GM20000 (cell line): Measurements from ENCODE around the gene VASH2.
A peak's percentile ranks its signal among the peaks of the same experiment; 100 is the strongest.
"Not testable (repeated sequence)": the region's sequence is repeated elsewhere in the genome, so short reads cannot be mapped to it uniquely, and the experiment has no call there.

Experiments
- DNase-seq: peaks from one replicate; pipeline ENCODE4 v3.0.0; 2012; ENCODE audit warnings: low spot score
- TF ChIP-seq, protein P1 (sequence below): IDR thresholded peaks from 2 replicates; pipeline ENCODE4 v1.5.1; 2012; ENCODE audit warnings: mild to moderate bottlenecking, control low read depth; ENCODE audit errors: extremely low read depth, missing control alignments

The VASH2 gene

DNA sequence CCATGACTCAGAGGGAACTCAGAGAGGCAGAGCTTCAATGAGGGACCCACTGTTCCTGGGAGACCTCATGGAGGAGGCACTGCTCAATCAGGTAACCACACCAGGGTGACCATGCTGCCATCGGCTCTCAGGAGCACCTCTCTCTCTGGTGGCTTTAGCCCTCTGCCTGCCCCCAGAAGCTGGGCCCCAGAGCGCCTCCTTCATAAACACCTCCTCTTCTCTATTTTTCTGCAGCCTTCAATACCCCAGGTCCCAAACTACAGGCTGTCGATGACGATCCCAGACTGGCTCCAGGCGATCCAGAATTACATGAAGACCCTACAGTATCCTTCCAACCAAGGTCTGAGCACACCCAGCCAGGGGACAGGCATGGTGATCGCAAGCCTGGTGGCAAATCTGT lies 10.6 kb downstream of the VASH2 start:
- no peak for DNase-seq
- TF ChIP-seq, protein P1, sequence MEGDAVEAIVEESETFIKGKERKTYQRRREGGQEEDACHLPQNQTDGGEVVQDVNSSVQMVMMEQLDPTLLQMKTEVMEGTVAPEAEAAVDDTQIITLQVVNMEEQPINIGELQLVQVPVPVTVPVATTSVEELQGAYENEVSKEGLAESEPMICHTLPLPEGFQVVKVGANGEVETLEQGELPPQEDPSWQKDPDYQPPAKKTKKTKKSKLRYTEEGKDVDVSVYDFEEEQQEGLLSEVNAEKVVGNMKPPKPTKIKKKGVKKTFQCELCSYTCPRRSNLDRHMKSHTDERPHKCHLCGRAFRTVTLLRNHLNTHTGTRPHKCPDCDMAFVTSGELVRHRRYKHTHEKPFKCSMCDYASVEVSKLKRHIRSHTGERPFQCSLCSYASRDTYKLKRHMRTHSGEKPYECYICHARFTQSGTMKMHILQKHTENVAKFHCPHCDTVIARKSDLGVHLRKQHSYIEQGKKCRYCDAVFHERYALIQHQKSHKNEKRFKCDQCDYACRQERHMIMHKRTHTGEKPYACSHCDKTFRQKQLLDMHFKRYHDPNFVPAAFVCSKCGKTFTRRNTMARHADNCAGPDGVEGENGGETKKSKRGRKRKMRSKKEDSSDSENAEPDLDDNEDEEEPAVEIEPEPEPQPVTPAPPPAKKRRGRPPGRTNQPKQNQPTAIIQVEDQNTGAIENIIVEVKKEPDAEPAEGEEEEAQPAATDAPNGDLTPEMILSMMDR = no peak

- no peak for DNase-seq
- TF ChIP-seq, protein P1 = no peak
These were observed 12.2 kb downstream of the VASH2 start for GRCh38 chr1:212962509-212962908.

GRCh38 chr1:212964102-212964501 lies 13.8 kb downstream of the VASH2 start:
- TF ChIP-seq, protein P1 = no peak
- DNase-seq = no peak

DNA sequence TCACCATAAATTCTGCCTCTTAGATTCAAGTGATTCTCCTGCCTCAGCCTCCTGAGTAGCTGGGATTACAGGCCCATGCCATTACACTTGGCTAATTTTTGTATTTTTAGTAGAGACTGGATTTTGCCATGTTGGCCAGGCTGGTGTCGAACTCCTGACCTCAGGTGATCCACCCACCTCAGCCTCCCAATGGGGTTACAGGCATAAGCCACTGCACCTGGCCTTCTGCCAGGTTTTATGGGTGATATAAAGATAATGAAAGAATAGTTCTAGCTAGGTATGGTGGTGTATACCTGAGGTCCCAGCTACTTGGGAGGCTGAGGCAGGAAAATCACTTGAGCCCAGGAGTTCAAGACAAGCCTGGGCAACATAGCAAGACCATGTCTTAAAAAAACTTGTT lies 14.7 kb downstream of the VASH2 start:
- DNase-seq = not testable (repeated sequence)

- DNase-seq = no peak
- TF ChIP-seq, protein P1 = no peak
These were observed 16.3 kb downstream of the VASH2 start for GRCh38 chr1:212966616-212967015.

DNA sequence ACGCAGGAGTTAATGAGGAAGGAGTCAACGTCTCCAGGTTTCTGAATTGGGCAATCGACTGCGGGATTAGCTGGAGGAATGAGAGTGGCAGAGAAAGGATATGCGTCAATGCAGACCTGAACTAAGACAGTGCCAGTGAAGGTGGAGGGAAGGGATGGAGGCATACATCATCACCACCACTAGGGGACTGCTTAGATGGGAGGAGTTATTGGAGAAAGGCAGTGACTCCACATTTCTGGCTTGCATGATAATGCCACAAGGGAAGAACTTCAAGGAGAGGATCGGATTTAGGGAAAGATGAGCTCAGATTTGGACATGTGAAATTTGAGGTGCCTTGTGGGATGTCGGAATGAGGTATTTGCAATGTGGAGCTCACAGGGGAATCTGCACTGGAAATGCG lies 17.5 kb downstream of the VASH2 start:
- TF ChIP-seq, protein P1 = peak; percentile 52
- no peak for DNase-seq

DNA sequence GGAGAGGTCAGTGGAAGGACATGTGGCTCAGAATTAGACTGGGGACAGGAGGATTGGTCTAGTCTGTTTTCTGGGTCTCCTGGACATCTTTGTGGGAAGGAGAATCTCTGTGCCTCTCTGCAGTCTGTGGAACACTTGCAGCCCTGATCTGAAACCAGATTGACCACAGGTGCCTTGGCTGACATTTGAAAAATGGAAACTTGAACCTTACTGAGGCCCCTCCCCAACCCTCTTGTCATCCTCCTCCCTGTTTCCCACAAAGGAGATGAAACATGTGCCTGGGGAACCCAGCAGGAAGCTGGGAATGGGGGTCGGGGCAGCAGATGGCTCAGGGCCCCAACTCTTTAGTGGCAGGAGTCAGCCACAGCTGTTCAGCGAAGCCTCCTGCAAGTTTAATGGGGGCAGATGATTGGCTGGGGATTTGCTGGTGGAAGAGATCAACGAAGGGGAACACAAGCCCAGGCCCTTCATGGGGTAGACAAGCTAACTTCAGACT lies 18.1 kb downstream of the VASH2 start:
- TF ChIP-seq, protein P1 = no peak
- no peak for DNase-seq

DNA sequence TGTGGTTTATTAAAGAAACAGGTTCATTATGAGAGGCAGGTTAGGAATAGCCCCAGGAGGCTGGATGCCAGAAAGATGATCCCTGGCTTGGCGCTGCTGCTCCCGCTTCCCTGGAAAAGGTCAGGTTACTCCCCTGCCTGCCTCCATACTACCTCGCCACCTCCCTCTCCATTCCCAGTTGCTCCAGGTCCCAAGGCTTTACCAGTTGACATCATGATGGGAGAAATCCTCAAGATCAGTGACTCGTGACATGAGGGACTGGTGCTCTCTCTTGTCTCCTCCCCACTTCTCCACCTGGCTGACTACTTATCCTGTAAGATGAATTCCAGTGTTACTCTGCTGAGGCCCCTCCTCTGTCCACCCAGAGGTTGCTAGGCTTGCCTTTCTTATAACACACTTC lies 19.7 kb downstream of the VASH2 start:
- DNase-seq = no peak
- TF ChIP-seq, protein P1 = no peak
